GM21825 (cell line): ENCODE results near the gene PPP1CA.
A peak's percentile ranks its signal among the peaks of the same experiment; 100 is the strongest.
"Not testable (repeated sequence)": the region's sequence is repeated elsewhere in the genome, so short reads cannot be mapped to it uniquely, and the experiment has no call there.

Source experiments
- ATAC-seq: cut with Tn5 transposase; IDR thresholded peaks from one replicate; pipeline ENCODE4 v1.9.1; 2021; ENCODE audit warnings: mild to moderate bottlenecking, moderate library complexity; ENCODE audit not compliant: unreplicated experiment

PPP1CA gene

GRCh38 chr11:67435031-67435726, 33.5 kb upstream of the PPP1CA start:
- no peak for ATAC-seq

- ATAC-seq = no peak
These were observed 32.8 kb upstream of the PPP1CA start for GRCh38 chr11:67434395-67434881.

GRCh38 chr11:67433536-67434394, 32.1 kb upstream of the PPP1CA start:
- no peak for ATAC-seq

GRCh38 chr11:67432655-67433349, 31.1 kb upstream of the PPP1CA start:
- no peak for ATAC-seq

GRCh38 chr11:67431346-67432249, 29.9 kb upstream of the PPP1CA start:
- ATAC-seq = no peak

GRCh38 chr11:67429722-67430121, 28.1 kb upstream of the PPP1CA start:
- ATAC-seq = no peak

- no peak for ATAC-seq
These were observed 27.5 kb upstream of the PPP1CA start for GRCh38 chr11:67429038-67429668.

- ATAC-seq = peak; percentile 82
These were observed 26.7 kb upstream of the PPP1CA start, which contains the start of gene RPS6KB2 for GRCh38 chr11:67428052-67429001. TSS of gene RPS6KB2 (plus strand) at chr11:67428494. CDS start at chr11:67428546, 52 bp downstream.

GRCh38 chr11:67427364-67427859, 25.8 kb upstream of the PPP1CA start:
- ATAC-seq = not testable (repeated sequence)

- no peak for ATAC-seq
These were observed 22.4 kb upstream of the PPP1CA start for GRCh38 chr11:67423891-67424613.

- no peak for ATAC-seq
These were observed 21.8 kb upstream of the PPP1CA start for GRCh38 chr11:67423466-67423865.

GRCh38 chr11:67422891-67423290, 21.2 kb upstream of the PPP1CA start:
- no peak for ATAC-seq

GRCh38 chr11:67421430-67422031, 19.9 kb upstream of the PPP1CA start:
- ATAC-seq = no peak

GRCh38 chr11:67420646-67421429, 19.2 kb upstream of the PPP1CA start:
- ATAC-seq = peak; percentile 68

- no peak for ATAC-seq
These were observed 18.5 kb upstream of the PPP1CA start for GRCh38 chr11:67420147-67420645.

GRCh38 chr11:67419325-67420049, 17.8 kb upstream of the PPP1CA start:
- ATAC-seq = no peak
